Measurements from ENCODE around the gene SCCPDH. TPM values are rescaled to one million over a fixed set of nuclear protein-coding genes. Genes with fewer than 3 reads are reported as not detected.

SCCPDH gene
- total and polyA plus RNA-seq, 9 donors, result 14.7 to 26.2 (median 23.8) TPM

DNA sequence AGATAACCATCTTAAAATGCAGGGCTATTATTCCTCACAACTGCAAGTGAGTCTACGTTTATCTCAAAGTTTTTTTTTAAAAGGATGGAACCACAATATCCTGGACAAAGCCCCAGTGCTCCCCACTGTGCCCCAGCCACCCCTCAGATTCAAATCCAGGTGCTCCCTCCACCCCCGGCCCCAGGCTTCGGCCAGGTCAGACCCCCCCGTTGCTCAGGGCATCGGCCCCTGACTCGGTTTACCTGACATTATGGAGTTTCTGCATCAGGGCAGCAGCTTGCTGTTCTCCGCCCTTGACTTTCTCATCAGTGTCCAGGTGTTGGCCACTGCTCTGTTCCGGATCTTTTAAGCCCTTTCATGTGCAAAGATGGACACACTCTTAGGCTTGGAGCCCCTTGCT lies 72.9 kb downstream of the SCCPDH start:
- H3K27ac ChIP-seq, result no peak overlapping the region
- intact Hi-C loops (cut with DNase I), result no loop called here
- 77 to 82% (median 78%) methylated on average over 8 of the region's 8 CpGs for WGBS, 3 donors
- H3K4me3 ChIP-seq, result no peak overlapping the region
- no peaks in the 10 kb centered on the region for H3K36me3 ChIP-seq
- H3K27me3 ChIP-seq, result no peaks in the 10 kb centered on the region
- no peak for DNase-seq
- no peaks in the 10 kb centered on the region for H3K9me3 ChIP-seq
- H3K4me1 ChIP-seq (ENCODE audit: insufficient read depth), result no peaks in the 10 kb centered on the region
- no peak for TF ChIP-seq CTCF (IDR thresholded peaks at IDR 0.05)
- no peak for TF ChIP-seq EP300 (IDR thresholded peaks at IDR 0.05)
- TF ChIP-seq POLR2A (IDR thresholded peaks at IDR 0.05), result no peak

DNA sequence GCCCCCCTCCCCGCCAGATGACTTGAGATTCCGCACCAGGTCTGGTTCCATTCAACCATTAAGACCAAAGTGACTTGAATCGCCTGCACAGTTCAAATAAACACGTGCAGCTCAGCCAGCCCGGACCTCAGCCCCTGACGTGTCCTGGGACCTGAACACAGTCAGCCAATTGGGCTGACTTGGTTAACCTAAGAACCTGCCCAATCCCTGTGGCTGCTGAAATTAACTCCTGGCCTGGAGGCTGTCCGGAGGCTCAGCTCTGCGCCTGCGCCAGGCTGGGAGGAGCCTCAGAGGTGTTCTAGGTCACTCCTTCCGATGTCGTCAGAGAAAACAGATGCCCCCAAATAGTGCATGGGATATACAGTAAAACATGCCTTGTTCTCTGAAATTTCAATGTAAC lies 73.4 kb downstream of the SCCPDH start:
- intact Hi-C loops (cut with DNase I), result no loop called here

GRCh38 chr1:246798107-246798506 lies 73.9 kb downstream of the SCCPDH start:
- 78 to 81% (median 79%) methylated on average over 4 of the region's 4 CpGs for WGBS, 3 donors
- TF ChIP-seq CTCF (IDR thresholded peaks at IDR 0.05) (no peak), EP300 (IDR thresholded peaks at IDR 0.05) (no peak), POLR2A (IDR thresholded peaks at IDR 0.05) (no peak)

More for the DNA sequence above, 73.4 kb downstream of the SCCPDH start:
- Histone ChIP-seq H3K36me3 (no peaks in the 10 kb centered on the region), H3K4me3 (no peak overlapping the region), H3K27me3 (no peaks in the 10 kb centered on the region), H3K9me3 (no peaks in the 10 kb centered on the region), H3K4me1 (ENCODE audit: insufficient read depth) (no peaks in the 10 kb centered on the region), H3K27ac (no peak overlapping the region)
- WGBS, 3 donors, result 79 to 83% (median 81%) methylated on average over 10 to 11 of the region's 11 CpGs
- no peak for DNase-seq
- TF ChIP-seq POLR2A (IDR thresholded peaks at IDR 0.05), result no peak
- TF ChIP-seq CTCF (IDR thresholded peaks at IDR 0.05), result no peak
- no peak for TF ChIP-seq EP300 (IDR thresholded peaks at IDR 0.05)

GRCh38 chr1:246798606-246799496 lies 74.6 kb downstream of the SCCPDH start:
- no peak for DNase-seq
- Histone ChIP-seq H3K9me3 (no peaks in the 10 kb centered on the region), H3K36me3 (no peaks in the 10 kb centered on the region), H3K27ac (no peak overlapping the region), H3K4me3 (no peak overlapping the region), H3K27me3 (no peaks in the 10 kb centered on the region), H3K4me1 (ENCODE audit: insufficient read depth) (no peaks in the 10 kb centered on the region)
- intact Hi-C loops (cut with DNase I), result no loop called here
- TF ChIP-seq POLR2A (IDR thresholded peaks at IDR 0.05) (no peak), CTCF (IDR thresholded peaks at IDR 0.05) (no peak), EP300 (IDR thresholded peaks at IDR 0.05) (no peak)
- WGBS, 3 donors, result 75 to 77% (median 76%) methylated on average over 20 to 22 of the region's 22 CpGs

More at GRCh38 chr1:246798107-246798506, 73.9 kb downstream of the SCCPDH start:
- H3K4me1 ChIP-seq (ENCODE audit: insufficient read depth), result no peaks in the 10 kb centered on the region
- H3K27ac ChIP-seq, result no peak overlapping the region
- H3K36me3 ChIP-seq, result no peaks in the 10 kb centered on the region
- H3K4me3 ChIP-seq, result no peak overlapping the region
- H3K9me3 ChIP-seq, result no peaks in the 10 kb centered on the region
- DNase-seq, result no peak
- intact Hi-C loops (cut with DNase I), result no loop called here
- no peaks in the 10 kb centered on the region for H3K27me3 ChIP-seq

All from ovary (tissue), 9 donors.